PFSK-1 (cell line): ENCODE data around the gene CD5L.

ENCODE experiments used
- FOXP2 ChIP-seq: optimal IDR thresholded peaks from 2 replicates; pipeline ENCODE3; 2011; ENCODE audit warnings: borderline replicate concordance, control low read depth, inconsistent platforms; ENCODE audit not compliant: insufficient read depth; ENCODE audit errors: extremely low read length, extremely low read depth
- POLR2AphosphoS5 ChIP-seq: IDR thresholded peaks from 2 replicates; pipeline ENCODE4 v1.6.1; 2012; ENCODE audit warnings: low read depth, mild to moderate bottlenecking, control low read depth, low read length, moderate library complexity
- SIN3A ChIP-seq: IDR thresholded peaks from 2 replicates; pipeline ENCODE4 v1.6.1; 2012; ENCODE audit warnings: mild to moderate bottlenecking, low read length, moderate library complexity, borderline replicate concordance; ENCODE audit not compliant: insufficient read depth
- TAF1 ChIP-seq: IDR thresholded peaks from 2 replicates; pipeline ENCODE4 v1.6.1; 2012; ENCODE audit warnings: low read length, control low read depth, borderline replicate concordance; ENCODE audit not compliant: insufficient read depth
- TF ChIP-seq, protein P1 (sequence below), 2 experiments: IDR thresholded peaks; 2 replicates each; pipeline versions ENCODE4 v1.6.1 to v1.8.0; 2011 to 2012; ENCODE audit warnings: low read depth in 2 of 2, low read length in 2 of 2, control low read depth in 1 of 2, inconsistent platforms in 1 of 2, mild to moderate bottlenecking in 1 of 2, moderate library complexity in 1 of 2; ENCODE audit not compliant: insufficient read depth in 1 of 2

DNA sequence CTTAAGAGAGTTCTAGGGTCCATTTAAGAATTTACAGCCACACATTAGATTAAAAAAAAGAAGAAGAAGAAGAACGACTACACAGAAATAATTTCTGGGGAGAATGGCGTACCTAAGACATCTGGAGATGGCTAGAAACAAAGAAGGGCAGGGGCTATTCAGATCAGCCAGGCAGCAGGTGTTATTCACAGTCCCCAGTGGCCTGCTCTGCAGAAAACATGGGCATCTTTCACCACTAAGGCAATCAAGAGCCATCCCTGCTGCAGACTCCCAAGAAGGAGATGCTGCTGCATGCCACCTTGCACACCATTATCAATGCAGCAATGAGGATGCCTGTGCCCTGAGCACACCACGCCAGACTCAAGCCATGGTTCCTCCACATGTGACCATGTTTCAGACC is 56.8 kb downstream of the CD5L start:
- no peak for TF ChIP-seq SIN3A
- no peak for TF ChIP-seq POLR2AphosphoS5
- TF ChIP-seq, protein P1, sequence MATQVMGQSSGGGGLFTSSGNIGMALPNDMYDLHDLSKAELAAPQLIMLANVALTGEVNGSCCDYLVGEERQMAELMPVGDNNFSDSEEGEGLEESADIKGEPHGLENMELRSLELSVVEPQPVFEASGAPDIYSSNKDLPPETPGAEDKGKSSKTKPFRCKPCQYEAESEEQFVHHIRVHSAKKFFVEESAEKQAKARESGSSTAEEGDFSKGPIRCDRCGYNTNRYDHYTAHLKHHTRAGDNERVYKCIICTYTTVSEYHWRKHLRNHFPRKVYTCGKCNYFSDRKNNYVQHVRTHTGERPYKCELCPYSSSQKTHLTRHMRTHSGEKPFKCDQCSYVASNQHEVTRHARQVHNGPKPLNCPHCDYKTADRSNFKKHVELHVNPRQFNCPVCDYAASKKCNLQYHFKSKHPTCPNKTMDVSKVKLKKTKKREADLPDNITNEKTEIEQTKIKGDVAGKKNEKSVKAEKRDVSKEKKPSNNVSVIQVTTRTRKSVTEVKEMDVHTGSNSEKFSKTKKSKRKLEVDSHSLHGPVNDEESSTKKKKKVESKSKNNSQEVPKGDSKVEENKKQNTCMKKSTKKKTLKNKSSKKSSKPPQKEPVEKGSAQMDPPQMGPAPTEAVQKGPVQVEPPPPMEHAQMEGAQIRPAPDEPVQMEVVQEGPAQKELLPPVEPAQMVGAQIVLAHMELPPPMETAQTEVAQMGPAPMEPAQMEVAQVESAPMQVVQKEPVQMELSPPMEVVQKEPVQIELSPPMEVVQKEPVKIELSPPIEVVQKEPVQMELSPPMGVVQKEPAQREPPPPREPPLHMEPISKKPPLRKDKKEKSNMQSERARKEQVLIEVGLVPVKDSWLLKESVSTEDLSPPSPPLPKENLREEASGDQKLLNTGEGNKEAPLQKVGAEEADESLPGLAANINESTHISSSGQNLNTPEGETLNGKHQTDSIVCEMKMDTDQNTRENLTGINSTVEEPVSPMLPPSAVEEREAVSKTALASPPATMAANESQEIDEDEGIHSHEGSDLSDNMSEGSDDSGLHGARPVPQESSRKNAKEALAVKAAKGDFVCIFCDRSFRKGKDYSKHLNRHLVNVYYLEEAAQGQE (IDR thresholded peaks at IDR 0.05; ENCODE audit: insufficient read depth in 1 of 2, low read depth in 2 of 2, low read length in 2 of 2): no peak
- TF ChIP-seq TAF1: no peak
- TF ChIP-seq FOXP2: no peak
